GM18508 (cell line): Measurements from ENCODE around the gene SIGLEC6.
"Not testable (repeated sequence)": the region's sequence is repeated elsewhere in the genome, so short reads cannot be mapped to it uniquely, and the experiment has no call there.

Experiments used
- ATAC-seq: cut with Tn5 transposase; IDR thresholded peaks from one replicate; pipeline ENCODE4 v1.9.1; 2021; ENCODE audit warnings: moderate number of reproducible peaks; ENCODE audit not compliant: insufficient read depth, unreplicated experiment

Gene SIGLEC6

GRCh38 chr19:51514866-51515481, 16.5 kb downstream of the SIGLEC6 start:
- ATAC-seq: no peak

GRCh38 chr19:51513968-51514367, 17.5 kb downstream of the SIGLEC6 start:
- ATAC-seq: no peak

GRCh38 chr19:51511353-51511752, 20.1 kb downstream of the SIGLEC6 start:
- no peak for ATAC-seq

- no peak for ATAC-seq
These were observed 21.4 kb downstream of the SIGLEC6 start for GRCh38 chr19:51509823-51510660.

GRCh38 chr19:51508059-51508733, 23.3 kb downstream of the SIGLEC6 start:
- ATAC-seq: no peak

GRCh38 chr19:51507640-51508058, 23.8 kb downstream of the SIGLEC6 start:
- ATAC-seq: no peak

GRCh38 chr19:51507192-51507591, 24.3 kb downstream of the SIGLEC6 start:
- no peak for ATAC-seq

- no peak for ATAC-seq
These were observed 25.6 kb downstream of the SIGLEC6 start for GRCh38 chr19:51505904-51506303.

GRCh38 chr19:51503896-51504295, 27.6 kb downstream of the SIGLEC6 start:
- no peak for ATAC-seq

- no peak for ATAC-seq
These were observed 28.1 kb downstream of the SIGLEC6 start for GRCh38 chr19:51503286-51503817.

- no peak for ATAC-seq
These were observed 29.7 kb downstream of the SIGLEC6 start, which contains the start of gene SIGLEC12 for GRCh38 chr19:51501594-51502263. Gene SIGLEC12 (minus strand): TSS chr19:51501800. CDS start chr19:51501733, 67 bp downstream.

- ATAC-seq: not testable (repeated sequence)
These were observed 30.5 kb downstream of the SIGLEC6 start for GRCh38 chr19:51500931-51501330.

GRCh38 chr19:51497666-51498065, 33.8 kb downstream of the SIGLEC6 start:
- ATAC-seq: no peak

- ATAC-seq: no peak
These were observed 37.7 kb downstream of the SIGLEC6 start for GRCh38 chr19:51493776-51494175.

GRCh38 chr19:51491586-51491985, 39.9 kb downstream of the SIGLEC6 start:
- no peak for ATAC-seq

GRCh38 chr19:51490676-51491075, 40.8 kb downstream of the SIGLEC6 start:
- ATAC-seq: no peak

GRCh38 chr19:51489113-51489512, 42.4 kb downstream of the SIGLEC6 start:
- no peak for ATAC-seq

GRCh38 chr19:51488491-51488890, 43.0 kb downstream of the SIGLEC6 start:
- ATAC-seq: no peak

- no peak for ATAC-seq
These were observed 45.4 kb downstream of the SIGLEC6 start for GRCh38 chr19:51485960-51486660.

- no peak for ATAC-seq
These were observed 50.9 kb downstream of the SIGLEC6 start for GRCh38 chr19:51480590-51480989.
